ENCODE measurements around the gene WDR49.

- no peak for TF ChIP-seq CTCF (IDR thresholded peaks at IDR 0.05)
- no peak for TF ChIP-seq POLR2A (IDR thresholded peaks at IDR 0.05)
- TF ChIP-seq POLR2AphosphoS5 (IDR thresholded peaks at IDR 0.05; ENCODE audit: insufficient read depth in 1 of 2, low read depth in 1 of 2) = no peak
These were observed 25.8 kb upstream of the WDR49 start for GRCh38 chr3:167679526-167679925.

Measured in vagina (tissue), 2 donors.